Measurements from ENCODE around the gene IL2RA.

GRCh38 chr10:6018422-6018821, 43.7 kb downstream of the IL2RA start:
- TF ChIP-seq POLR2AphosphoS5 (IDR thresholded peaks at IDR 0.05; ENCODE audit: borderline replicate concordance, low read depth, low read length) (no peak), EZH2 (IDR thresholded peaks at IDR 0.05) (no peak)
